Type B pancreatic cell (in vitro differentiated cells): ENCODE results near the gene INSR. TPM values are rescaled to one million over a fixed set of nuclear protein-coding genes. Genes with fewer than 3 reads are reported as not detected.
A peak's percentile ranks its signal among the peaks of the same experiment; 100 is the strongest.

Experiments used
- DNase-seq: peaks from one replicate; pipeline ENCODE4 v3.0.0; 2021; ENCODE audit warnings: mixed read lengths; ENCODE audit not compliant: unreplicated experiment; ENCODE audit errors: extremely low spot score
- H3K27ac Mint-ChIP-seq: 2 replicates; pipeline ENCODE4 v1.8.0; 2021; ENCODE audit warnings: mild to moderate bottlenecking, mixed read lengths
- H3K27me3 Mint-ChIP-seq: 2 replicates; pipeline ENCODE4 v1.8.0; 2021; ENCODE audit warnings: mixed read lengths
- H3K36me3 Mint-ChIP-seq: 2 replicates; pipeline ENCODE4 v1.8.0; 2021; ENCODE audit warnings: mixed read lengths
- H3K4me1 Mint-ChIP-seq: one replicate; pipeline ENCODE4 v1.8.0; 2021; ENCODE audit warnings: mixed read lengths; ENCODE audit not compliant: unreplicated experiment
- H3K4me3 Mint-ChIP-seq: 2 replicates; pipeline ENCODE4 v1.8.0; 2021; ENCODE audit warnings: mild to moderate bottlenecking, mixed read lengths
- H3K9me3 Mint-ChIP-seq: 2 replicates; pipeline ENCODE4 v1.8.0; 2021; ENCODE audit warnings: mixed read lengths
- total RNA-seq: library from RNA; stranded (reverse); gene quantifications from 2 replicates; pipeline ENCODE4 v1.2.1, GENCODE V29; 2021; ENCODE audit warnings: low replicate concordance
- TF ChIP-seq, protein P1 (sequence below): fragments of 200-600 bp; sonication (generic); conservative IDR thresholded peaks from 2 replicates; pipeline ENCODE4 v1.5.0; 2021; ENCODE audit warnings: antibody characterized with exemption, mild to moderate bottlenecking

INSR gene
- total RNA-seq, 1 donor from 2014 or later: 33.7 TPM

DNA sequence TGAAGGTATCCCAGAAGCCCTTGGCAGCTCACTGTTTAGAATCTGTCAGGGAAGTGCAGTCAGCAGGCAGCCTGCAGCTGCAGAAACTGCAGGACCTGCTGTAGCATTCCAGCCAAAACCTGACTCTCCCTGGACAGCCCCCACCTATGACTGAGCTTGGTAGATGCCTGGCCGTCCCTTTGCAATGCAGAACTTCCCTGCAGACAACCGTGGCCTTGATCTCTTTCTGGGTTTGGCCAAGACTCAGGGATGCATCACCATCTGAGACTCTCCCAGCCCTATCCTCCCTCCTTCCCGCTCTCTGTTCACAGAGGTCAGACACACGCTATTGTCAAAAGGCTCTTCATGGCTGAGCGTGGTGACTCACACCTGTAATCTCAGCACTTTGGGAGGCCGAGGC, 125.3 kb downstream of the INSR start:
- Mint-ChIP-seq H3K4me1 (no peaks in the 10 kb centered on the region), H3K9me3 (peaks cover 6% of the 10 kb centered on the region), H3K27me3 (no peaks in the 10 kb centered on the region), H3K27ac (no peak overlapping the region), H3K4me3 (no peak overlapping the region), H3K36me3 (peaks cover 39% of the 10 kb centered on the region)
- TF ChIP-seq, protein P1, sequence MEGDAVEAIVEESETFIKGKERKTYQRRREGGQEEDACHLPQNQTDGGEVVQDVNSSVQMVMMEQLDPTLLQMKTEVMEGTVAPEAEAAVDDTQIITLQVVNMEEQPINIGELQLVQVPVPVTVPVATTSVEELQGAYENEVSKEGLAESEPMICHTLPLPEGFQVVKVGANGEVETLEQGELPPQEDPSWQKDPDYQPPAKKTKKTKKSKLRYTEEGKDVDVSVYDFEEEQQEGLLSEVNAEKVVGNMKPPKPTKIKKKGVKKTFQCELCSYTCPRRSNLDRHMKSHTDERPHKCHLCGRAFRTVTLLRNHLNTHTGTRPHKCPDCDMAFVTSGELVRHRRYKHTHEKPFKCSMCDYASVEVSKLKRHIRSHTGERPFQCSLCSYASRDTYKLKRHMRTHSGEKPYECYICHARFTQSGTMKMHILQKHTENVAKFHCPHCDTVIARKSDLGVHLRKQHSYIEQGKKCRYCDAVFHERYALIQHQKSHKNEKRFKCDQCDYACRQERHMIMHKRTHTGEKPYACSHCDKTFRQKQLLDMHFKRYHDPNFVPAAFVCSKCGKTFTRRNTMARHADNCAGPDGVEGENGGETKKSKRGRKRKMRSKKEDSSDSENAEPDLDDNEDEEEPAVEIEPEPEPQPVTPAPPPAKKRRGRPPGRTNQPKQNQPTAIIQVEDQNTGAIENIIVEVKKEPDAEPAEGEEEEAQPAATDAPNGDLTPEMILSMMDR: no peak
- no peak for DNase-seq

DNA sequence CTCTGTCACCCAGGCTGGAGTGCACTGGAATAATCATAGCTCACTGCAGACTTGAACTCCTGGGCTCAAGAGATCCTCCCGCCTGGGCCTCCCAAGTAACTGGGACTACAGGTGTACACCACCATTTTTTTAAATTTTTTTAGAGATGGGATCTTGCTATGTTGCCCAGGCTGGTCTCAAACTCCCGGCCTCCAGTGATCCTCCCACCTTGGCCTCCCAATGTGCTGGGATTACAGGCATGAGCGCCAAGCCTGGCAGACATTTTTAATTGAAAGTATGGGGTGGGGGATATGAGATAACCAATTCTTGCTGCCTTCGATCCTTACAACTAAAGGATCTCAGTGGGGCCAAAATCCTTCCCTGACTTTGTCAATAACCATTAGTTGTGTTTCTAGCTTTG, 132.9 kb downstream of the INSR start:
- TF ChIP-seq, protein P1: no peak
- peaks cover 5% of the 10 kb centered on the region for H3K4me1 Mint-ChIP-seq
- H3K36me3 Mint-ChIP-seq: peaks cover 25% of the 10 kb centered on the region
- no peaks in the 10 kb centered on the region for H3K9me3 Mint-ChIP-seq
- no peak overlapping the region for H3K4me3 Mint-ChIP-seq
- no peak for DNase-seq
- H3K27me3 Mint-ChIP-seq: no peaks in the 10 kb centered on the region
- H3K27ac Mint-ChIP-seq: no peak overlapping the region

DNA sequence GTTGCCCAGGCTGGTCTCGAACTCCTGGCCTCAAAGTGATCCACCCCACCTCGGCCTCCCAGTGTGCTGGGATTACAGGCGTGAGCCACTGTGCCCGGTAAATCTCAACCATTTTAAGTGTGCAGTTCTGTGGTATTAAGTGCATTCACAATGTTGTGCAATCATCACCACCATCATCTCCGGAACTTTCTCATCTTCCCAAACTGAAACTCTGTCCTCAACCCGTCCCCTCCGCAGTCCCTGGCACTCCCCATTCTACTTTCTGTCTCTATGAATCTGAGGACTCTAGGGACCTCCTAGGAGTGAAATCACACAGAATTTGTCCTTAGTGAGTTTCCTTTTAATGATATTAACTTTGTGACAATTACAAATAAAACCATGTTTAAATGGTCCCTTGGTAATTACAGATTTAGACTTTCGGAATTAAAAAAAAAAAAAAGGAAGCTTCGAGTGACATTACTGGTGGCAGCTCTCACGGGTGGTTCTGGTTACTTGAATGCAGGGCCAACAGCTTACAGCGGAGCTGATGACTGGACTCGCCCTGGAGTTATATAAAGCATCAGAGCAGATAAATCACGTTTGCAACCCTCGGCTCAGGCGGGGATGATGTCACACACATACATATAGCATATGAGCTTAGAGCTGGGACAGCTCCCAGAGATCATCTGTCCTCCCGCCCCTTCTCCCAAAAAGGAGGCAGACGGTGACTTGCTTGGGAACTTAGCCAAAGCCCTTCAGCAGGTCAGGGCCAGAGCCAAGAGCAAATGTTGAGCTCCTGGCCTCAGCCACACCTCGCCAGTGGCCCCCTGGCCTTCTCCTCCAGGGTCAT, 134.9 kb downstream of the INSR start:
- Mint-ChIP-seq H3K4me1 (peaks cover 5% of the 10 kb centered on the region), H3K27me3 (no peaks in the 10 kb centered on the region), H3K36me3 (peaks cover 20% of the 10 kb centered on the region), H3K4me3 (no peak overlapping the region), H3K9me3 (no peaks in the 10 kb centered on the region), H3K27ac (peak overlapping the region; percentile 79)
- DNase-seq: no peak
- TF ChIP-seq, protein P1: no peak

DNA sequence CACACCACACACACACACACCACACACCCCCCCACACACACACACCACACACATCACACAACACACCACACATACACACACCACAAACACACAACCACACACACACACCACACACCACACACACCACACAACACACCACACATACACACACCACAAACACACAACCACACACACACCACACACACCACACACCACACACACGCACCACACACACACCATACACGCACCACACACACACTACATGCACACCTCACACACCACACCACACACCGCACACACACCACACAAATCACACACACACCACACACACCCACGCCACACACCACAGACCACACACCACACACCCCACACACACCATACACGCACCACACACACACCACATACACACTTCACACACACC, 141.2 kb downstream of the INSR start:
- TF ChIP-seq, protein P1: no peak
- H3K4me3 Mint-ChIP-seq: no peak overlapping the region
- H3K27me3 Mint-ChIP-seq: no peaks in the 10 kb centered on the region
- DNase-seq: no peak
- no peak overlapping the region for H3K27ac Mint-ChIP-seq
- H3K9me3 Mint-ChIP-seq: no peaks in the 10 kb centered on the region
- peaks cover 7% of the 10 kb centered on the region for H3K36me3 Mint-ChIP-seq
- no peaks in the 10 kb centered on the region for H3K4me1 Mint-ChIP-seq

DNA sequence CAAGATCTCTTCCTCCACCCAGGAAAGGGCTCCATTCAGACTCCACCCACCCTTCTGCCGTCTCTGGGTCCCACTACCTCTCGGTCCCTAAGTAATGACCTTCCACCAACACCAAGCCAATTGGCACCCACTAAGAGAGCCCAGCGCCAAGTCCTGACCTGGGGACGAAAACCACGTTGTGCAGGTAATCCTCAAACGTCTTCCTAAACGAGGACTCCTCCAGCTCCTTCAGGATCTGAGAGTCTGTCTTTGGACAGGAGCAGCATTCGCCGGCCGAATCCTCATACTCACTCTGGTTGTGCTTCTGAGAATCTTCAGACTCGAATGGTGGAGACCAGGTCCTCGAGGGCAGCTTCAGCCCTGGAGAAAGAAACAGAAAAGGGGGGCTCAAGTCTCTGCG, 141.6 kb downstream of the INSR start:
- H3K36me3 Mint-ChIP-seq: peaks cover 8% of the 10 kb centered on the region
- H3K27me3 Mint-ChIP-seq: no peaks in the 10 kb centered on the region
- no peaks in the 10 kb centered on the region for H3K9me3 Mint-ChIP-seq
- TF ChIP-seq, protein P1: no peak
- DNase-seq: no peak
- no peaks in the 10 kb centered on the region for H3K4me1 Mint-ChIP-seq
- peak overlapping the region; percentile 48 for H3K4me3 Mint-ChIP-seq
- peak overlapping the region; percentile 62 for H3K27ac Mint-ChIP-seq
